RWPE2 (cell line): Measurements from ENCODE around the gene NOCT.

Experiments used
- ATAC-seq: fragments of 200-7000 bp; cut with Tn5 transposase; 3 replicates; pipeline ENCODE4 v1.9.1; 2021; ENCODE audit warnings: low read depth
- DNase-seq: peaks from one replicate; pipeline ENCODE4 v3.0.0-alpha.2; 2020; ENCODE audit warnings: low spot score
- H3K27ac ChIP-seq: fragments of 450-650 bp; 2 replicates; pipeline ENCODE4 v1.5.1; 2017; ENCODE audit warnings: mild to moderate bottlenecking; ENCODE audit not compliant: poor library complexity, severe bottlenecking
- H3K27me3 ChIP-seq: fragments of 250-450 bp; sonication (Bioruptor Pico); 2 replicates; pipeline ENCODE4 v1.5.1; 2021; ENCODE audit warnings: mild to moderate bottlenecking, moderate library complexity; ENCODE audit not compliant: insufficient read depth, poor library complexity, severe bottlenecking
- H3K36me3 ChIP-seq: fragments of 250-450 bp; sonication (Bioruptor Pico); 2 replicates; pipeline ENCODE4 v1.5.1; 2020; ENCODE audit warnings: low read depth, mild to moderate bottlenecking, moderate library complexity
- H3K4me1 ChIP-seq: fragments of 250-450 bp; sonication (Bioruptor Pico); 2 replicates; pipeline ENCODE4 v1.5.1; 2021; ENCODE audit warnings: mild to moderate bottlenecking, moderate library complexity; ENCODE audit not compliant: insufficient read depth, poor library complexity, severe bottlenecking
- H3K4me3 ChIP-seq: fragments of 250-450 bp; sonication (Bioruptor Pico); 2 replicates; pipeline ENCODE4 v1.5.1; 2021; ENCODE audit warnings: mild to moderate bottlenecking, moderate library complexity; ENCODE audit not compliant: severe bottlenecking
- H3K9me3 ChIP-seq: fragments of 250-450 bp; sonication (Bioruptor Pico); 2 replicates; pipeline ENCODE4 v1.5.1; 2021; ENCODE audit warnings: mild to moderate bottlenecking, moderate library complexity; ENCODE audit not compliant: severe bottlenecking
- CTCF ChIP-seq: fragments of 450-650 bp; IDR thresholded peaks from one replicate; pipeline ENCODE4 v1.5.1; 2017; ENCODE audit warnings: mild to moderate bottlenecking, moderate library complexity; ENCODE audit not compliant: poor library complexity, severe bottlenecking

NOCT gene

GRCh38 chr4:139085141-139085540, 69.6 kb downstream of the NOCT start:
- H3K27ac ChIP-seq: peak overlapping the region; percentile 96
- no peaks in the 10 kb centered on the region for H3K27me3 ChIP-seq
- no peak for ATAC-seq
- peak; percentile 54 for TF ChIP-seq CTCF
- DNase-seq: no peak
- H3K9me3 ChIP-seq: no peaks in the 10 kb centered on the region
- H3K4me3 ChIP-seq: peak overlapping the region; percentile 90
- H3K4me1 ChIP-seq: peaks cover 20% of the 10 kb centered on the region
- no peaks in the 10 kb centered on the region; the same call in 1 of the 2 replicates for H3K36me3 ChIP-seq

DNA sequence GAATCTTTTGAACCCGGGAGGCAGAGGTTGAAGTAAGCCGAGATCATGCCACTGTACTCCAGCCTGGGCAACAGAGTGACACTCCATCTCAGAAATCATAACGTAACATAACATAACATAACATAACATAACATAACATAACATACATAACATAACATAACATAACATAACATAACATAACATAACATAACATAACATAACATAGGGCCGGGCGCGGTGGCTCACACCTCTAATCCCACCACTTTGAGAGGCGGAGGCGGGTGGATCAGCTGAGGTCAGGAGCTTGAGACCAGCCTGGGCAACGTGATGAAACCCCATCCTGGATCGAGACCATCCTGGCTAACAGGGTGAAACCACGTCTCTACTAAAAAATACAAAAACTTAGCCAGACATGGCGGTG, 76.7 kb downstream of the NOCT start:
- Histone ChIP-seq H3K4me1 (no peaks in the 10 kb centered on the region), H3K4me3 (no peak overlapping the region), H3K36me3 (no peaks in the 10 kb centered on the region), H3K9me3 (no peaks in the 10 kb centered on the region), H3K27me3 (no peaks in the 10 kb centered on the region), H3K27ac (no peak overlapping the region)
- DNase-seq (no peak), ATAC-seq (no peak)
- TF ChIP-seq CTCF: no peak
